SK-N-SH (cell line): ENCODE data around the gene GPR148. TPM values are rescaled to one million over a fixed set of nuclear protein-coding genes. Genes with fewer than 3 reads are reported as not detected.

ENCODE experiments used
- CTCF ChIA-PET: fragments of 300-600, 350-600 bp; formaldehyde crosslinking; extraction: SDS; loops from one replicate; lab custom pipeline; 2021; lab: Yijun Ruan, JAX
- POLR2A ChIA-PET: fragments of 350-600 bp; sonication (Branson Sonifier 250); formaldehyde crosslinking; extraction: SDS; loops from one replicate; lab custom pipeline; 2020; ENCODE audit warnings: antibody characterized with exemption, inconsistent platforms; lab: Yijun Ruan, JAX
- DNase-seq: peaks from one replicate; pipeline ENCODE4 v3.0.0; 2012
- H2AFZ ChIP-seq: fragments of 200-600 bp; sonication (generic); 2 replicates; pipeline ENCODE4 v1.8.1; 2016; ENCODE audit warnings: antibody characterized with exemption, mild to moderate bottlenecking, low read depth
- H3F3A ChIP-seq: fragments of 200-600 bp; sonication (generic); replicated peaks from 2 replicates; pipeline ENCODE3; 2016; ENCODE audit warnings: antibody characterized with exemption, mild to moderate bottlenecking; ENCODE audit not compliant: insufficient read depth
- H3K27ac ChIP-seq, 2 experiments: fragments of 200-500 bp in 1 of 2; fragments of 200-600 bp in 1 of 2; sonication (Bioruptor generic) in 1 of 2; sonication (generic), shearing (Covaris generic) in 1 of 2; 2 replicates each; pipeline versions ENCODE4 v1.5.1 to v1.6.1; 2014 to 2016; ENCODE audit warnings: low read depth in 2 of 2, inconsistent platforms in 1 of 2, low read length in 1 of 2, mild to moderate bottlenecking in 1 of 2, mixed read lengths in 1 of 2
- H3K27me3 ChIP-seq: fragments of 200-600 bp; sonication (generic), shearing (Covaris generic); 2 replicates; pipeline ENCODE4 v1.6.1; 2016; ENCODE audit warnings: mixed run types; ENCODE audit not compliant: insufficient read depth
- H3K36me3 ChIP-seq, 2 experiments: fragments of 200-500 bp in 1 of 2; fragments of 200-600 bp in 1 of 2; sonication (Bioruptor generic) in 1 of 2; sonication (generic) in 1 of 2; replicated peaks in 1 of 2; 2 replicates each; pipeline versions ENCODE3 to v1.5.1; 2014 to 2016; ENCODE audit warnings: low read length in 1 of 2, mild to moderate bottlenecking in 1 of 2; ENCODE audit not compliant: insufficient read depth in 2 of 2, control insufficient read depth in 1 of 2
- H3K4me1 ChIP-seq, 2 experiments: fragments of 200-500 bp in 1 of 2; fragments of 200-600 bp in 1 of 2; sonication (Bioruptor generic) in 1 of 2; sonication (generic), shearing (Covaris generic) in 1 of 2; 2 replicates each; pipeline versions ENCODE4 v1.5.1 to v1.6.1; 2014 to 2016; ENCODE audit warnings: low read depth in 1 of 2, low read length in 1 of 2, mixed run types in 1 of 2; ENCODE audit not compliant: insufficient read depth in 2 of 2, control insufficient read depth in 1 of 2
- H3K4me2 ChIP-seq: fragments of 200-600 bp; sonication (generic), shearing (Covaris generic); 2 replicates; pipeline ENCODE4 v1.6.1; 2017; ENCODE audit warnings: mixed run types
- H3K4me3 ChIP-seq, 2 experiments: fragments of 200-500 bp in 1 of 2; fragments of 200-600 bp in 1 of 2; sonication (Bioruptor generic) in 1 of 2; sonication (generic), shearing (Covaris generic) in 1 of 2; 2 replicates each; pipeline versions ENCODE4 v1.5.1 to v1.8.1; 2014 to 2016; ENCODE audit warnings: low read depth in 2 of 2, inconsistent platforms in 1 of 2, low read length in 1 of 2, mild to moderate bottlenecking in 1 of 2, mixed read lengths in 1 of 2, moderate library complexity in 1 of 2
- H3K79me2 ChIP-seq: fragments of 200-600 bp; sonication (generic); 2 replicates; pipeline ENCODE4 v1.8.1; 2017; ENCODE audit warnings: mild to moderate bottlenecking; ENCODE audit not compliant: insufficient read depth
- H3K9ac ChIP-seq: fragments of 200-600 bp; sonication (generic); 2 replicates; pipeline ENCODE4 v1.6.1; 2017; ENCODE audit warnings: mixed run types
- H3K9me2 ChIP-seq: fragments of 200-600 bp; sonication (generic); 2 replicates; pipeline ENCODE4 v1.6.1; 2017; ENCODE audit warnings: mixed run types
- H3K9me3 ChIP-seq: fragments of 200-600 bp; sonication (generic); 2 replicates; pipeline ENCODE4 v1.6.1; 2017; ENCODE audit warnings: mixed run types, mild to moderate bottlenecking, moderate library complexity
- H4K20me1 ChIP-seq: fragments of 200-600 bp; sonication (generic); 2 replicates; pipeline ENCODE4 v1.6.1; 2017; ENCODE audit warnings: mild to moderate bottlenecking, mixed run types; ENCODE audit not compliant: insufficient read depth
- EP300 ChIP-seq, 2 experiments: IDR thresholded peaks; 2 replicates each; pipeline versions ENCODE4 v1.4.0 to v1.6.1; 2012; ENCODE audit warnings: borderline replicate concordance in 1 of 2, low read depth in 1 of 2, low read length in 1 of 2
- GATA2 ChIP-seq: sonication (generic); formaldehyde crosslinking; IDR thresholded peaks from 2 replicates; pipeline ENCODE4 v1.5.0; 2020; ENCODE audit warnings: mild to moderate bottlenecking, missing genetic modification reagents
- IRF3 ChIP-seq: fragments of 150-350 bp; IDR thresholded peaks from 2 replicates; pipeline ENCODE4 v1.6.1; 2016; ENCODE audit warnings: mild to moderate bottlenecking, low read depth, low read length
- POLR2AphosphoS5 ChIP-seq: IDR thresholded peaks from 2 replicates; pipeline ENCODE4 v1.6.1; 2012; ENCODE audit warnings: low read depth, low read length
- RCOR1 ChIP-seq: fragments of 150-350 bp; IDR thresholded peaks from 2 replicates; pipeline ENCODE4 v1.6.1; 2017; ENCODE audit warnings: antibody characterized with exemption, low read length
- RXRA ChIP-seq: IDR thresholded peaks from 2 replicates; pipeline ENCODE4 v1.4.0; 2012; ENCODE audit warnings: low read depth, mild to moderate bottlenecking, borderline replicate concordance
- WGBS: methylation state at CpG from one replicate; pipeline ENCODE4 v1.1.6; 2017; ENCODE audit warnings: low lambda C conversion rate; 5-methylcytosine and 5-hydroxymethylcytosine counted together
- polyA plus RNA-seq, 3 experiments: library from polyadenylated mRNA; depleted of rRNA; stranded (reverse); fragments of >200 nt; gene quantifications; 2 replicates each; pipeline ENCODE4 v1.2.3, GENCODE V29; 2012

Gene GPR148
- polyA plus RNA-seq, 1 of the 3 experiments (the other 2 are of a cell fraction), result not detected

GRCh38 chr2:130749641-130750040 is 20.8 kb downstream of the GPR148 start:
- WGBS, result 32% methylated on average over 6 of the region's 6 CpGs
- H3K4me2 ChIP-seq, result no peak overlapping the region
- no peak overlapping the region for H3K9ac ChIP-seq
- no peak overlapping the region for H3K4me3 ChIP-seq
- H3K36me3 ChIP-seq, result no peaks in the 10 kb centered on the region
- no peaks in the 10 kb centered on the region for H3F3A ChIP-seq
- no peaks in the 10 kb centered on the region for H3K9me3 ChIP-seq
- H3K4me1 ChIP-seq, result peaks cover 0 to 6% of the 10 kb centered on the region in 2 experiments; a peak in 1 of 4 replicates
- no peaks in the 10 kb centered on the region for H4K20me1 ChIP-seq
- H3K27me3 ChIP-seq, result no peaks in the 10 kb centered on the region
- TF ChIP-seq EP300 (IDR thresholded peaks at IDR 0.05; ENCODE audit: borderline replicate concordance in 1 of 2, low read depth in 1 of 2, low read length in 1 of 2), result no peak
- no peak for TF ChIP-seq IRF3
- no peak for TF ChIP-seq POLR2AphosphoS5
- no peak for TF ChIP-seq GATA2 (CRISPR knock-in tag)
- no peak overlapping the region for H3K27ac ChIP-seq
- POLR2A ChIA-PET, result no interaction called here
- no peak overlapping the region for H2AFZ ChIP-seq
- CTCF ChIA-PET, result no interaction called here
- no peaks in the 10 kb centered on the region for H3K9me2 ChIP-seq
- no peaks in the 10 kb centered on the region for H3K79me2 ChIP-seq
- no peak for DNase-seq

GRCh38 chr2:130754811-130755210 is 25.9 kb downstream of the GPR148 start:
- Histone ChIP-seq H3K9ac (no peak overlapping the region), H3F3A (no peaks in the 10 kb centered on the region), H3K9me3 (no peaks in the 10 kb centered on the region), H3K4me3 (no peak overlapping the region; a peak in 1 of 4 replicates), H3K9me2 (no peaks in the 10 kb centered on the region), H2AFZ (no peak overlapping the region), H3K36me3 (no peaks in the 10 kb centered on the region), H4K20me1 (0 out of 2 replicates have a peak, but pooled peaks cover 3% of the 10 kb centered on the region), H3K27ac (no peak overlapping the region), H3K27me3 (no peaks in the 10 kb centered on the region; the same call in 1 of the 2 replicates), H3K4me1 (peaks cover 0 to 20% of the 10 kb centered on the region in 2 experiments; a peak in 1 of 4 replicates), H3K4me2 (no peak overlapping the region), H3K79me2 (no peaks in the 10 kb centered on the region)
- no peak for TF ChIP-seq RXRA
- TF ChIP-seq RCOR1, result no peak
- no peak for TF ChIP-seq IRF3
- CTCF ChIA-PET, result interaction anchor here (1.1 to 1.4 kb wide), 2 partner anchors 10 to 14 kb away, joined by 3 read pairs; no protein-coding TSS in a partner anchor
- POLR2A ChIA-PET, result no interaction called here
- no peak for DNase-seq
- 58% methylated on average over 8 of the region's 8 CpGs for WGBS
